Esophagus muscularis mucosa (tissue), 4 donors: ENCODE data around the gene GPR63. TPM values are rescaled to one million over a fixed set of nuclear protein-coding genes. Genes with fewer than 3 reads are reported as not detected.

Experiments
- DNase-seq: peaks from one replicate; pipeline ENCODE4 v3.0.0-alpha.2; 2017; ENCODE audit errors: extremely low spot score
- H3K27ac ChIP-seq, 4 donors: fragments of 200-600 bp; sonication (generic); replicated peaks in 1 of 4; 1 replicate in 3 of 4; 2 replicates in 1 of 4; pipeline ENCODE4 v1.5.1; 2016 to 2019; ENCODE audit warnings: mild to moderate bottlenecking in 1 of 4
- H3K27me3 ChIP-seq, 4 donors: fragments of 200-600 bp; sonication (generic); one replicate each; pipeline versions ENCODE4 v1.5.1 to v1.6.0; 2016 to 2019
- H3K36me3 ChIP-seq, 4 donors: fragments of 200-600 bp; sonication (generic); one replicate each; pipeline ENCODE4 v1.5.1; 2016 to 2019
- H3K4me1 ChIP-seq, 4 donors: fragments of 200-600 bp; sonication (generic); one replicate each; pipeline ENCODE4 v1.5.1; 2016 to 2019
- H3K4me3 ChIP-seq, 4 donors: fragments of 200-600 bp; sonication (generic); 1 replicate in 2 of 4; 2 replicates in 2 of 4; pipeline ENCODE4 v1.5.1; 2016 to 2019; ENCODE audit warnings: mild to moderate bottlenecking in 4 of 4, moderate library complexity in 1 of 4
- H3K9me3 ChIP-seq, 4 donors: fragments of 200-600 bp; sonication (generic); 1 replicate in 3 of 4; 2 replicates in 1 of 4; pipeline ENCODE4 v1.5.1; 2016 to 2019
- EP300 ChIP-seq: sonication (generic); formaldehyde crosslinking; IDR thresholded peaks from one replicate; pipeline ENCODE4 v1.6.1; 2017; ENCODE audit warnings: antibody characterized with exemption
- POLR2A ChIP-seq: fragments of 450-650 bp; IDR thresholded peaks from one replicate; pipeline ENCODE4 v1.6.1; 2017; ENCODE audit warnings: antibody characterized with exemption, moderate library complexity, mild to moderate bottlenecking, low read depth
- POLR2AphosphoS5 ChIP-seq, 2 donors: sonication (generic); formaldehyde crosslinking; IDR thresholded peaks; one replicate each; pipeline ENCODE4 v1.6.1; 2017; ENCODE audit warnings: antibody characterized with exemption in 2 of 2
- WGBS: methylation state at CpG from one replicate; pipeline ENCODE4 v1.1.5; 2018; 5-methylcytosine and 5-hydroxymethylcytosine counted together
- intact Hi-C: fragments of 100-400 bp; cut with DNase I; formaldehyde crosslinking; loops from one replicate; pipeline ENCODE4 v1.15.1; 2023
- total RNA-seq, 4 donors: library from RNA; depleted of rRNA; stranded (reverse); fragments of >200 nt; gene quantifications; one replicate each; pipeline versions ENCODE4 v1.1.0 to v1.2.1, GENCODE V29; 2016
- TF ChIP-seq, protein P1 (sequence below), 3 experiments: fragments of 200-600 bp in 2 of 3; fragments of 450-650 bp in 1 of 3; sonication (generic) in 2 of 3; IDR thresholded peaks; one replicate each; pipeline ENCODE4 v1.5.1; 2017 to 2019; ENCODE audit warnings: antibody characterized with exemption in 3 of 3, mild to moderate bottlenecking in 2 of 3, moderate library complexity in 1 of 3

Gene GPR63
- total RNA-seq, 4 donors from 2014 or later = 0.83 to 2.0 (median 0.93) TPM

DNA sequence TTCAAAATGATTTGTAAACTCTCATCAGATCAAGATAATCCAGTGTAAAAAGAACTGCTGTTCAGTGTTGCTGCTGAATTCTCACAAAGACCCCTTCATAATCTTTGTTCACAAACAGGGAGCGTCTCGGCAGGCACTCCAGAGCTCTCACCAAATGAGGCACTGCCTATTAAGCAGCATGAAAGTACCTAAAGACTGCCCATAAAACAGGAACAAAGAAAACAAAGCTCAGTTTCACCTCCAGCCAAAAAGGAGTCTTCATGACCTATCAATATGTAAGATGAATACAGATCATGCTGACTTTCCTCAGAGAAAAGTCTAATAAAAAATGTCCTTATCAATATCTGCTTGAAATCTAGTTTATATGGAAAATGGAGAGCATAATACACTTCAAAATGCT lies 41.8 kb downstream of the GPR63 start:
- Histone ChIP-seq H3K27me3 (no peaks in the 10 kb centered on the region), H3K9me3 (no peaks in the 10 kb centered on the region), H3K27ac (no peak overlapping the region), H3K36me3 (peaks cover 0 to 11% (median 0%) of the 10 kb centered on the region in 4 donors), H3K4me3 (no peak overlapping the region), H3K4me1 (no peaks in the 10 kb centered on the region)
- intact Hi-C loops = no loop called here
- TF ChIP-seq, protein P1, sequence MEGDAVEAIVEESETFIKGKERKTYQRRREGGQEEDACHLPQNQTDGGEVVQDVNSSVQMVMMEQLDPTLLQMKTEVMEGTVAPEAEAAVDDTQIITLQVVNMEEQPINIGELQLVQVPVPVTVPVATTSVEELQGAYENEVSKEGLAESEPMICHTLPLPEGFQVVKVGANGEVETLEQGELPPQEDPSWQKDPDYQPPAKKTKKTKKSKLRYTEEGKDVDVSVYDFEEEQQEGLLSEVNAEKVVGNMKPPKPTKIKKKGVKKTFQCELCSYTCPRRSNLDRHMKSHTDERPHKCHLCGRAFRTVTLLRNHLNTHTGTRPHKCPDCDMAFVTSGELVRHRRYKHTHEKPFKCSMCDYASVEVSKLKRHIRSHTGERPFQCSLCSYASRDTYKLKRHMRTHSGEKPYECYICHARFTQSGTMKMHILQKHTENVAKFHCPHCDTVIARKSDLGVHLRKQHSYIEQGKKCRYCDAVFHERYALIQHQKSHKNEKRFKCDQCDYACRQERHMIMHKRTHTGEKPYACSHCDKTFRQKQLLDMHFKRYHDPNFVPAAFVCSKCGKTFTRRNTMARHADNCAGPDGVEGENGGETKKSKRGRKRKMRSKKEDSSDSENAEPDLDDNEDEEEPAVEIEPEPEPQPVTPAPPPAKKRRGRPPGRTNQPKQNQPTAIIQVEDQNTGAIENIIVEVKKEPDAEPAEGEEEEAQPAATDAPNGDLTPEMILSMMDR (IDR thresholded peaks at IDR 0.05) = no peak
- TF ChIP-seq EP300 (no peak), POLR2A (no peak), POLR2AphosphoS5 (IDR thresholded peaks at IDR 0.05) (no peak)
- no peak for DNase-seq
- WGBS = 81% methylated on average over 2 of the region's 2 CpGs

DNA sequence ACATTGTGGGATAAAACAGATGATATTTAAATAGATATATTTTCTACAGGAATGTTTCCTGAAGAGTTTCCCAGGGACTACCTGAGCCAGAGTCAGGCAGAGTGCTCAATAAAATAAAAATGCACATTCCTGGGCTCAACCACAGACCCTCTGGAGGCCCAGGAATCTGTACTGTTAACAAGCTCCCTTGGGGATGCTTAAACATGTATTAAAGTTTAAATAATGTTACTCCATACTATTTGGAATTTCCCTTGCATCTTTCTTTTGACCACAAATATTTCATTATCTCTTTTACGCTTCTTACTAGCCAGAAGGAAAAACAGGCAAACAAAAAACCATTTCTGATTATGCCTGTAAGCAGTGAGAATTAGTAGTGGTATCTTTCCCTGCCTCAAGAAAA lies 42.3 kb downstream of the GPR63 start:
- TF ChIP-seq EP300 (no peak), POLR2AphosphoS5 (IDR thresholded peaks at IDR 0.05) (no peak), POLR2A (no peak)
- TF ChIP-seq, protein P1 (IDR thresholded peaks at IDR 0.05) = no peak
- 82% methylated on average over 1 of the region's 1 CpG for WGBS
- H3K36me3 ChIP-seq = peaks cover 0 to 11% (median 0%) of the 10 kb centered on the region in 4 donors
- H3K4me1 ChIP-seq = no peaks in the 10 kb centered on the region
- no peaks in the 10 kb centered on the region for H3K27me3 ChIP-seq
- no peak overlapping the region for H3K4me3 ChIP-seq
- H3K27ac ChIP-seq = no peak overlapping the region
- no peak for DNase-seq
- intact Hi-C loops = no loop called here
- H3K9me3 ChIP-seq = no peaks in the 10 kb centered on the region

DNA sequence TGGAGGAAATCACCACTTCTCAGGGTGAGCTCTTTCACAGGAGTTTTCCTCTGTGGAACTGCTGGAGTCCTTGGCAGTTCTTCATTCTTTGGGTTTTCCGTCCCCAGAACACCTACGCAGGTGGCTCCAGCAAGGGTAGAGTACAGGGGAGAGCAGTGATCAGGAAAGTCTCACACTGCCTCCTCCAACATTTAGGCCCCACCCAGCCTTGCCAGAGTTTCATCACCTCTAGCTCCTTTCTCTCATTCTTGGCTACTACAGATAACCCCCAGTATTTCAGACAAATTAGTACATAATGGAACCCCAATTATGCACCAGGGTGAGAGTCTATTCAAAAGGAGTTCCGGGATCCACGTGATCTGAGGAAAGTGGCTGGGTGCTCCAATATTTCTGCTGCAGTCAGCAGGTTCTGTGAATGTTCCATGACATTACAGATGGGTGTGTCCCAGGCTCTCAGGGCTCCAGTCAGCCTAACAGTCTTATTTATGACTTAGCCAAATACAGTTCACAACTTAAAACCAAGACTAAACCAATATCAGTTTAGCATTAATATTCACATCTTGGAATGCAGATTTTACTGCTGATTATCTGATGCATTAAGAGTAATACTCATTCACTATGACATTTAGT lies 44.6 kb downstream of the GPR63 start:
- intact Hi-C loops = no loop called here
- Histone ChIP-seq H3K9me3 (no peaks in the 10 kb centered on the region), H3K27ac (no peak overlapping the region), H3K4me1 (peaks cover 0 to 9% (median 7%) of the 10 kb centered on the region in 4 donors), H3K27me3 (no peaks in the 10 kb centered on the region), H3K4me3 (no peak overlapping the region), H3K36me3 (no peaks in the 10 kb centered on the region)
- no peak for DNase-seq
- TF ChIP-seq, protein P1 (IDR thresholded peaks at IDR 0.05) = no peak
- WGBS = 92% methylated on average over 4 of the region's 4 CpGs

DNA sequence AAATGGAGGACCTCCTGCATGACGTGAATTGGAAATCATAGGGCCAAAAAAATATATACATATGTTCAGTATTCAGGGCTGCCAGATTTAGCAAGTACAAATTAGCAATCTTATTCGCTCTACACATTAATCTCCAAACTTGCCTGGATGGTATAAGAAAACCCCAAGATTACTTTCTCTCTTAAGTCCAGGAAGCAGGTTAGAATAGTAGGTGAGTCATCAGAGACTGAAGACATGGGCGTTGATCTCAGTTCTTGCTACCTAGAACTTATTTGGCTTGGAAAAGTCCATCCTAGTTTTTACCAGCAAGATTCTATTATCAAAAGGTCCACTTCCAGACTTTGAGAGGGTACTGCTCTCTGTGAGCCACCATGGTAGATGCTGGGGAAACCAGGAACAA lies 47.4 kb downstream of the GPR63 start:
- 79% methylated on average over 3 of the region's 3 CpGs for WGBS
- TF ChIP-seq POLR2AphosphoS5 (IDR thresholded peaks at IDR 0.05) (no peak), POLR2A (no peak), EP300 (no peak)
- TF ChIP-seq, protein P1 (IDR thresholded peaks at IDR 0.05) = no peak
- intact Hi-C loops = no loop called here
- Histone ChIP-seq H3K4me3 (no peak overlapping the region), H3K9me3 (no peaks in the 10 kb centered on the region), H3K27ac (no peak overlapping the region), H3K27me3 (no peaks in the 10 kb centered on the region), H3K36me3 (no peaks in the 10 kb centered on the region), H3K4me1 (peaks cover 0 to 9% (median 7%) of the 10 kb centered on the region in 4 donors)
- DNase-seq = no peak
